Daoy (cell line): ENCODE results near the gene IDH2. TPM values are rescaled to one million over a fixed set of nuclear protein-coding genes. Genes with fewer than 3 reads are reported as not detected.
"Not testable (repeated sequence)": the region's sequence is repeated elsewhere in the genome, so short reads cannot be mapped to it uniquely, and the experiment has no call there.

Experiments
- DNase-seq: peaks from one replicate; pipeline ENCODE4 v3.0.0-alpha.2; 2015; ENCODE audit warnings: low read depth
- total RNA-seq: library from RNA; depleted of rRNA; stranded (reverse); fragments of >200 nt; shearing (Covaris generic); gene quantifications from 2 replicates; pipeline ENCODE4 v1.2.3, GENCODE V29; 2014

IDH2 gene
- total RNA-seq, 1 experiment from 2014 or later = 68.8 TPM

DNA sequence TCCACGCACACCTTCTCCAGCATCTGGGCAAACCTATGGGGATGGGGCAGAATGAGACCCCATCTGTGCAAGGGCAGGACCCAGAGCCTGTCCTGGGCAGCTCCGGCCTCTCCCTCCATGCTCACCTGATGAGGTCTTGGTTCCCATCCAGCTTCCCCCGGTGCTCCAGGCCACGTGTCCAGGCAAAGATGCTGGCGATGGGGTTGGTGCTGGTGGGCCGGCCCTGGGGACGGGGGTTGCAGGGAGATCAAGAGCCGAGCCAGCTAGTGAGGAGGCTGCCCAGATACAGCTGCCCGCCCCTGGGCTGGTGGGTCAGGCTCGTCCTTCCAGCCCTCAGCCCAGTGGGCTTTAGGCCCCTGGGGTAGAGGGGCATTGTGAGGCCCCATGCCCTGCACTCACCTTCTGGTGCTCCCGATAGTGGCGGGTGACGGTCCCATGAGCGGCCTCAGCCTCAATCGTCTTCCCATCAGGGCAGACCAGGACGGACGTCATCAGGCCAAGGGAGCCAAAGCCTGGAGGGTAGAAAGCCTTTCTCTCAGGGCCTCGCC lies 17.3 kb downstream of the IDH2 start:
- DNase-seq = no peak

DNA sequence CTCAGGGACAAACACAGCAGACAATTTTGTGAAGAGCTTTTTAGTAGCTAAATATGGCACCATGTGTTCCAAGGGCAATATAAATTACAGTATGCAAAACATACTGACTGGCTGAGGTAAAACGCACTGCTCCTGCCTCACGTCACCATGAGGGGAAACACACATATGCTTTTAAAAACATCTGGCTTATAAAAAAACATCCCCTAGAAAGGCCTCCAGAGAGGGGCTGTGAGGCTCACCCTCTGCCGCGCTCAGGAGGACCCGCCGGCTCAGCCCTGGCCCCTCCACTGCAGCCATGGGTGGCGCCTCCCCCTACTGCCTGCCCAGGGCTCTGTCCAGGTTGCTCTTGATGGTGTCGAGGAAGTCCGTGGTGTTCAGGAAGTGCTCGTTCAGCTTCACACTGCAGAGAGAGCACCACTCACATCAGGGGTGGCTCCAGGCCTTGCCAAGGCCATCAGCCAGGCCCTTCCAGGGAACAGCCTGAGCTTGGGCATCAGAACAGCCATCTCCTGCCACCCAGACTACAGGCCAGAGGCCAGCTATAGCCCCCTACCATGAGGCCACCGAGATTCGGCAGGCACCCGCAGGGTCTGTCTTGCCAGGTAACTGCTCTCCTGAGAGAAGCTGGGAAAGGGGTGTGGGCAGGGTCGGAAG lies 18.2 kb downstream of the IDH2 start:
- DNase-seq = no peak

DNA sequence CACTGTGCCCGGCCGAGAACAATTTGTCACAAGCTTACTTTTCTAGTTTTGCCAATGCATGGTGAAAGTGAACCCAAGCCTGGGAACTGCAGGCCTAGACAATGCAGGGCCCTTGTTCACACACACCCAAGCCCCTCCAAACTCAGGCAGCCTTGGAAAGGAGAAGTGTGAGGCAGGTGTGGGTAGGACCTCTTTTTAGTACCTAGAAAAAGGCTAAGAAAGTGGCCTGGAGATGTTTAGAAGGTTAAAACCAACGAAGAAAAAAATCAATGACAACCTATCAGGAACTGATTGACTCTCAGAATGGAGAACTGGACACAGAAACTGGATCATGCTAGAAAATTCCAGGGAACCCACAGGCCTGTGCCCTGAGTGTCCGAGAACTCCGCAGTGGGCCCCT lies 18.8 kb downstream of the IDH2 start:
- DNase-seq = no peak

DNA sequence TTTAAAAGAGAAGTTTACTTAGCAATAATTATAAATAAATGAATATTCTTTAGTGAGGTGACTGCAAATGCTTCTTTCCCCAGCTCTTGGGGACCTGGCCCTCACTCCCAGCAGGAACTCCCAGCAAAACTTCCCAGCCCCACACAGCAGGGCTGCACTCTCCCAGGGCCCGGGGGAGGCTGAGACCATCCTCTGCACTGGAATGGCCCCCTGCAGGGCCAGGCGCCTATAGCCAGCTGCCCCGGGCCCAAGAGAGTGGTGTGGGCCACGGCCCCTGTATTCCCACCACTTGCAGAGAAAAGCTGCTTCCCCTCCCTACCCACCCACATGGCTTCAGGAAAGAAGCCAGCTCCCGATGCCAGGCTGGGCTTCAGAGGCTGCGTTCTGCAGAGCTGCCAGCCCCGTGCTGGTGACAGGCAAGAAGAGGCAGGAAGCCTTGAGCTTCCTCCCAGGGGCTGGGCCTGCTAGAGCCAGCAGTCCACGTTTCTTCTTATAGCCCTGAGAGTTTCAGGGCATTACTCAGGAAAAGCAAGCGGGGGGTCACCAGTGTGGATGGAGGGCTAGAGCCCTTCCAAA lies 20.0 kb downstream of the IDH2 start:
- no peak for DNase-seq

DNA sequence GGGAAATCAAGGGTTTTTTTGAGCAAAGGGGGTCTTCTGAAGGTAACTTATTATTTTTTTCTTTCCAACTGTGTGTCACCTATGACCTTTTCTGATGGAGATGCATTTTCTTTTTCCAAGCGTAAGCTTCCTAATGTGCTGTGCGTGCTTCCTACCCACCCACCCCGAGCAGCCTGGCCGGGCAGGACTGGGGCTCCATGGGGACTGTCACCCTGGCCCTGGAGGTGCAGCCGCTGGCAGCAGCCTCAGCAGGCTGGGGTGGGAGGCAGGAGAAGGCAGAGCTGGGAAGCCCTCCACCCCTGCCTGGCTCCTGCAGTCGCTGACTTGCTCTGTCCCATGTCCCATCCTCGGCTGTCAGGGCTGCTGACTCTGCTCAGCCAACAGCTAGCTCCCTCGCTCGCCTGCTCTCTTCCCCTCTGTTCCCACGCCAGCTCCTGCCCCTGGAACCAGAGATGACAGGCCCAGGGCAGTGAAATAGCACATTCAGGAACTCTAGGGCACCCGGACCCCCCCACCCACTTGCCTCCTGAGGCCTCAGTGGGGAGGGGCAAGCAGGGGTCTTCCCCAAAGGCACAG lies 21.4 kb downstream of the IDH2 start:
- no peak for DNase-seq

DNA sequence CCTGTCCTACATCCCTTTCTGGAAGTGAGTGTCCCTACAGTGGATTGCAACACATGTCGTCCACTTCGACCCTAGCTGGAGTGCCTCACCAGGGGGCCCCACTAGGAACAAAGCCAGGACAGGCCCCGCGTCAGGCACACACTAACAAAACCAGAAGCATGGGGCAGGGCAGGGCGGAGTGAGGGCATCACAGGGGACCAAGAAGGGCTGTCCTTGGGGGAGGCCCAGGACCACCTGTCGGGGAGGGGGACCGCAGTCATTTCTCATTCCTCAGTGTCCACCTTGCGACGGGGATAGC lies 21.9 kb downstream of the IDH2 start:
- no peak for DNase-seq

GRCh38 chr15:90079619-90080457 lies 22.4 kb downstream of the IDH2 start:
- no peak for DNase-seq

- DNase-seq = no peak
Measured at GRCh38 chr15:90078965-90079364, 23.3 kb downstream of the IDH2 start.

GRCh38 chr15:90076716-90077115 lies 25.6 kb downstream of the IDH2 start:
- no peak for DNase-seq

DNA sequence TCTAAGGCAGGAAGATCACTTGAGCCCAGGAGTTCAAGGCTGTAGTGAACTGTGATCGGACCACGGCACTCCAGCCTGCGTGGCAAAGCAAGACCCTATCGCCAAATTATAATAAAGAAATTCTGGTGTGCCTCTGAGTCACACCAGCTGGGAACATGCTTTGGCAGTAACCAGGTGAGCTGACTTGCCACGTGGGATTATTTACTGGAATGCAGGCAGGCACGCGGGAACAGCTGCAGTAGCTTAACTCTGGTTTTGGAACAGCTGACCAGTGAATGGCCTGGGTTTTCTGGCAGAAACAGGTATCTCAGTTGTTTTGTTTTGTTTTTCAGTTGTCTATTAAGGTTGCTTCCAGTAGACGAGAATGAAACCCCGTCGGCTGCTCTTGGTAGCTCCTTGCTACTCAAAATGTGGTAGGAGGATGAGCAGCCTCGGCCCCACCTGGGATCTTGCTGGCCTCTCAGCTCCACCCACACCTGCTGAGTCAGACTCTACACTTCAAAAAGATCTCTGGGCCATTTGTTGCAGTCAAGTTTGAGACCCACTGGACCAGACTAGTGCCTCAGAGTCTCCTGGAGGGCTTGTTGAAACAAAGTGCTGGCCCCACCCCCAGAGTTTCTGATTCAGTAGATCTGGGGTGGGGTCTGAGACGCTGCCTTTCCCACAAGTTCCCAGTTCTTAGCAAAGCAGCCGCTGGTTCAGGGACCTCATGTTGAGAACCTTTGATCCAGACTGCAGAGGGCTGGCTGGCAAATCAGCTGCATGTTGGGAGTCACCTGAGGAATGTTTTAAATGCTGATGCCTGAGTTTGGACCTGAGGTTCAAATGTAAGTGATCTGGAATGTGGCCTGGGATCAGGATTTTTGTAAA lies 26.6 kb downstream of the IDH2 start:
- no peak for DNase-seq

DNA sequence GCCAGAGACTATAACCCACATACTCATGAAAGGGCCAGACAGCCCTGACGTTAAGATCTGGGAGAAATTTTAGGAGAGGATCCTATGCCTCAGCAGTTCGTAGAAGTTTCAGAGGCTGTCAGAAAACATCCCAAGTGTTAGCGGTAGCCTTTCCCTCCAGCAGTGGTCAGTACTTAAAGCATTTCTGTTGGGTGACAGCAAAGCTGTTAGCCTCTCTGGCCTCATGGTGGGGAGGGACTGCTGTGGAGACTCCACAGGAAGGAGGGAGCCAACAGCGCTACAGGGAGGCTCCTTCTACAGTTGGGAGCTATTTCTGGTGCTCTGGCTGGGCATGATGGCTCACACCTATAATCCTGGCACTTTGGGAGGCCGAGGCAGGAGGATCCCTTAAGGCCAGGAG lies 27.4 kb downstream of the IDH2 start:
- no peak for DNase-seq

- no peak for DNase-seq
Measured at GRCh38 chr15:90074023-90074422, 28.2 kb downstream of the IDH2 start.

DNA sequence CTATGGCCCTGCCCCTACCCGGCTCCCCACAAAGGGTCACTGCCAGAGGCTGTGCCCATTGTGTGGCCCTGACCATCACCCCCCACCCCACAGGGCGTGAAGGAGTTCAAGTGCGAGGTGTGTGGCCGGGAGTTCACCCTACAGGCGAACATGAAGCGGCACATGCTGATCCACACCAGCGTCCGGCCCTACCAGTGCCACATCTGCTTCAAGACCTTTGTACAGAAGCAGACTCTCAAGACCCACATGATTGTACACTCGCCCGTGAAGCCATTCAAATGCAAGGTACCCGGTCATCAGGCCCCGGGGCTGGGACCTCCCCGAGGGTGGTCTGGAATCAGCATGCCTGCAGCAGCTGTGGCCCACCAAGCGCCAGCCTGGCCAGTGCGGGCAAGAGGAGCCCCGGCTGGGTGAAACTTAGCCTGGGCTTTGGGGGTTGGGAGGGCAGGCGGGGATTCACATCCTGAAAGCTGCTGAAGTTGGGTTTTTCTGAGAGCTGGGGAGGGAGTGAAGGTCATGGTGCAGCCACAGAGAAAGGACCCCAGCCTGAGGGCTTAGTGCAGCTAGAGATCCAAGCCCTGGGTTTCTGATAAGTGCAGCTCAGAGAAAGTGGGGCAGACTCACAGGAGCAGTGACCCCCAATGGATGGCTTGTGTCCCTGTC lies 29.2 kb downstream of the IDH2 start:
- DNase-seq = no peak

DNA sequence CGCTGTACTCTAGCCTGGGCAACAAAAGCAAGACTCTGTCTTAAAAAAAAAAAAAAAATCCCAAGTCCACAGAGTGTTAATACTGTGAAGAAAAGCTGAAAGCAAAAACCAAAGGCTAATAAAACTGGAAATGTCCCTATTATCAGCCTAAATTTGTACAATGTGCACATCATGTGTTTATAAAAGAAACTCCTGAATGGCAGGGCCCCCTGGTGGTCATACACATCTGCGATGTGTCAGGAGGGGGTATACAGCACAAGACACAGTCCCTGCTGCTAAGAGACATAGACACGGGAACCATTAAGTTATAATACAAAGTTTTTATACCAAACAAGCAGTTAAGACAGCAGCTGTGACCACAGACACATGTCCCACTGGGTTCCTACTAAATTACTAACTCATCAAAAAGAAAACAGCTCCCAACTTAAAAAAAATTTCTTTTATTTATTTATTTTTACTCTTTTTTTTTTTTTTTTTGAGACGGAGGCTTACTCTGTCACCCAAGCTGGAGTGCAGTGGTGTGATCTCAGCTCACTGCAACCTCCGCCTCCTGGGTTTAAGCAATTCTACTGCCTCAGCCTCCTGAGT lies 31.0 kb downstream of the IDH2 start:
- peak; percentile 70 for DNase-seq

- not testable (repeated sequence) for DNase-seq
Measured at GRCh38 chr15:90070623-90071022, 31.6 kb downstream of the IDH2 start.

GRCh38 chr15:90067953-90068606 lies 34.2 kb downstream of the IDH2 start:
- no peak for DNase-seq

GRCh38 chr15:90067181-90067952 lies 34.9 kb downstream of the IDH2 start:
- no peak for DNase-seq

DNA sequence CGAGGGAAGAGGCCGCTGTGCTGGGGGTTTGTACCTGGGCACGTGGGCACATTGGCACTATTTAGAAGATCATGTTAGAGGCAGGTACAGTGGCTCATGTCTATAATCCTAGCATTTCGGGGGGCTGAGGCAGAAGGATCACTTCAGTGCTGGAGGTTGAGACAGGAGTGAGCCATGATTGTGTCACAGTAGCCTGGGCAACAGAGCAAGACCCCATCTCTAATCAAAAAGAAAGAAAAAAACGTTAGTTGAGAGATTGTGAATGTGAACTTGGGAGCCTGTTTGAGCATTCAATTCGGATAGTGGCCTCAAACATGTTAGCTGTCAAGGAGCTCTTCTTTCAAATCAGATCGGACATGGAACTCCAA lies 36.6 kb downstream of the IDH2 start:
- DNase-seq = no peak

- no peak for DNase-seq
Measured at GRCh38 chr15:90064911-90065681, 37.2 kb downstream of the IDH2 start.
